ENCODE measurements around the gene OTOP2.
"Not testable (repeated sequence)": the region's sequence is repeated elsewhere in the genome, so short reads cannot be mapped to it uniquely, and the experiment has no call there.

The OTOP2 gene

DNA sequence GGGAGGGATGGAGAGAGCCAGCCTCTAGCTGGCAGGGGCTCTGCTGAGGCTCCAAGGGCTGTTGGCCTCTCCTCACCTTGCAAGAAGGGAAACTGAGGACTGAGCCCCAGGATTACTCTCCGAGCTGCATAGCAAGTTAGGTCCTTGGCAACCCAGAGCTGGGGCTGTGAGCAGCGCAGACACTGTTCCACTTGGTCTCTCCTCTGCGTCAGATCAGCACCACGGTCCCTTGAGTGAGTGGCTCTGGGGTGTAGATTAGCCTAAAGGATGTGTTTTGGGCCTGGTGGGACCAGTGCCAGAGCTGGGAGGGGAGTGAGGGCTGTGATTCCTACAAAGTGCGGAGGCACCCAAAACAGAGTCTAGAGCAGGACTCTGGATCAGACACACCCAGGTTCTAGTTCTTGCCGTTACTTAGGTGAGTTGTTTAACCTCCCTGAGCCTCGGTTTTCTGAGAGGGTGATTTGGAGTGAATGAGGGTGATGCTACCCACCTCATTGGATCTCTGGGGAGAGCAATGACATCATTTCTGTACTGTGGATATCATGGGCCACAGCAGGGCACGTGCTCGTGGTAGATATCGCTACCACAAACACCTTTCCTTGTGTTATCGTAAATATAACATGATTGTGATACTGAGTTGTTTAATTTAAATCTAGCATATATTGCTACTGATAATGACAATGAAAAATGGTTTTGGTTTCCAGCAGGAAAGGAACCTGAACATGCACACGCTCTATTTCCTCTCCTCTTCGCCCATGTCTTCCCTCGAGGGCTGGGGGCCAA is 22.5 kb upstream of the OTOP2 start:
- in situ Hi-C loops (cut with HindIII; ENCODE audit: low sequenced_read_pairs), result no loop called here

DNA sequence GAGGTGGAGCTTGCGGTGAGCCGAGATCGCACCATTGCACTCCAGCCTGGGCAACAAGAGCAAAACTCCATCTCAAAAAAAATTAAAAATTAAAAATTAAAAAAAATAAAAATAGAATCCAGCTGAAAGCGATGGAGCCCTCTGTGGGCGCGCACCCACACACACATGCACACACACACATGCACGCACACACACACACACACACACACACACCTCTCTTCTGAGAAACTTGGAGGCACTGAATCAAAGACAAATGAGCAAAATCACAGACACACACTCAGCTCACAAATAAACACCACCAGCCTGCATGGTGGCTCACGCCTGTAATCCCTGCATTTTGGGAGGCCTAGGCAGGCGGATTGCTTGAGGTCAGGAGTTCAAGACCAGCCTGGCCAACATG is 21.0 kb upstream of the OTOP2 start:
- in situ Hi-C loops (cut with HindIII; ENCODE audit: low sequenced_read_pairs), result no loop called here

DNA sequence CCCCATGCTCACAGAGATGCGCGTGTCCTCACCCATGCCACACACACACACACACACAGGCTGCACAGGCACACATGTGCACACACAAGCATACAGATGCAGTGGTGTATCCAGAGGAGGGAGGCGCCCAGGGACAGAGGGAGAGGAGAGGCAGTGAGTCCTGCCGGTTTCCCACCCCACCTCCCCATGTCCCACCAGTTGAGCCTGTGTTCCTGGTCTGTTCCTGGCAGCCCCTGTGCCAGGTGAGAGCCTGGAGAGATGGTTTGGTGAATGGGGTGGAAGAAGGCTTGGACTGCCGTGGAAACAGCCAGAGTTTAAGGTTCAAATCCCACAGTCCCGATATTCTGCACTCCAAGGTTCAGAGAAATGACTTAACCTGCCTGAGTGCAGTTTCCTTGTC is 20.4 kb upstream of the OTOP2 start:
- in situ Hi-C loops (cut with HindIII; ENCODE audit: low sequenced_read_pairs), result no loop called here

DNA sequence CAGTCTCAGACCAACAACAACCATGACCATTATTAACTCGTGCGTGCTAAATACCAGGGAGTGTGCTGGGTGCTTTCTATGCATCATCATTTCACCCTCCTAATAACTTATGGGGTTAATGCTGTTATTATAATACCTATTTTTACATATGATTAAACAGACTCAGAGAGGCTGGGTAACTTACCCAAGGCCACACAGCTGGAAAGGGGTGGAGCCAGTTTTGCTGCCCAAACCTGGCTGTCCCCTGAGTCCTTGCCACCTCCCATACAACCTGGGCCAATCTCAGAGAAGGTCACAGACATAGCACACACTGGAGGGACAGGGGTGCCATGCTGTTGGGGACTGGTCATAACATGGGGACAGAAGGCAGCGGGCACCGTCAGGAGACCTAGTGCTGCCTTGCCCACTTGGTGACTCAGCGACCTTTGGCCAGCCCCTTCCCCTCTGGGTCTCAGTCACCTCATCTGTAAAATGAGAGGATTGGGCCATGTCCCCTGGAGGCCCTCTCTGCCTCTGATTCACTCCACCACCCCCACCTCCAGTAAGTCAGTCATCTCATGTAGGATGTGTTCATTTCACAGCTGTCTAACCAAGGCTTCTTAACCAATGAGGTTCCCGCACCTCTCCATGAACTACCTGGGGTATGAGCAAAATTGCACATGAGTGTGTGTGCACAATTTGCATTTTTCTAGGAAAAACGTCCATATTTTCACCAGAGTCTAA is 19.2 kb upstream of the OTOP2 start:
- in situ Hi-C loops (cut with HindIII; ENCODE audit: low sequenced_read_pairs), result no loop called here

DNA sequence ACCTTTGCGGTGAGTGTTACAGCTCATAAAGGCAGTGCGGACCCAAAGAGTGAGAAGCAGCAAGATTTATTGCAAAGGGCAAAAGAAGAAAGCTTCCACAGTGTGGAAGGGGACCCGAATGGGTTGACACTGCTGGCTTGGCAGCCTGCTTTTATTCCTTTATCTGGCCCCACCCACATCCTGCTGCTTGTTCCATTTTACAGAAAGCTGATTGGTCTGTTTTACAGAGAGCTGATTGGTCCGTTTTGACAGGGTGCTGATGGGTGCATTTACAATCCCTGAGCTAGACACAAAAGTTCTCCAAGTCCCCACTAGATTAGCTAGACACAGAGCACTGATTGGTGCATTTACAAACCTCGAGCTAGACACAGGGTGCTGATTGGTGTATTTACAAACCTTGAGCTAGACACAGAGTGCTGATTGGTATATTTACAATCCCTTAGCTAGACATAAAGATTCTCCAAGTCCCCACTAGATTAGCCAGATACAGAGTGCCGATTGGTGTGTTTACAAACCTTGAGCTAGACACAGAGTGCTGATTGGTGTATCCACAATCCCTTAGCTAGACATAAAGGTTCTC is 17.8 kb upstream of the OTOP2 start:
- in situ Hi-C loops (cut with HindIII; ENCODE audit: low sequenced_read_pairs), result not testable (repeated sequence)

DNA sequence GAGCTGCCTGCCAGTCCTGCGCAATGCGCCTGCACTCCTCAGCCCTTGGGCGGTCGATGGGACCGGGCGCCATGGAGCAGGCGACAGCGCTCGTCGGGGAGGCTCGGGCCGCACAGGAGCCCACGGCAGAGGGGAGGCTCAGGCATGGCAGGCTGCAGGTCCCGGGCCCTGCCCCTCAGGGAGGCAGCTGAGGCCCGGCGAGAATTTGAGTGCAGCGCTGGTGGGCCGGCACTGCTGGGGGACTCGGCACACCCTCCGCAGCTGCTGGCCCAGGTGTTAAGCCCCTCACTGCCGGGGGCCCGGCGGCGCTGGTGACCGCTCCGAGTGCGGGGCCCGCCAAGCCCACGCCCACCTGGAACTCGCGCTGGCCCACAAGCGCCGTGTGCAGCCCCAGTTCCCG is 17.1 kb upstream of the OTOP2 start:
- in situ Hi-C loops (cut with HindIII; ENCODE audit: low sequenced_read_pairs), result no loop called here

DNA sequence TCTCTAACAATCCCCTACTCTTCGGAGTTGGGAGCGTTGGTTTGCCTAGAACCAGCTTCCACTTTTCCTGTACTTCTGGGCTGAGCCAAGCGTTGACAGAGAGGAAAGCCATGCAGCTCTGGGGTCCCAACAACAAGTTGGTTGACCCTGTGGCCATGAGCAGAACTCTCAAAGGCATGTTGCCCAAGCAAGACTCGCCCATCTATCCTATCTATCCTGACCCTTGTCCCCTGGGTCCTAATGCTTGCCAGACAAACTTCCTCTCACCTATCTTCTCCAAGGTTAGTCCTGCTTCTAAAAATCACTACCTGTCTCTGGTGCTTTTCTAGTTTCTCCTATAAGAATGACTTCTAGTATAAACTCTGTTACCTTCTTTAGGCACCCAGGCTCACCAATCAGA is 15.0 kb upstream of the OTOP2 start:
- in situ Hi-C loops (cut with HindIII; ENCODE audit: low sequenced_read_pairs), result not testable (repeated sequence)

DNA sequence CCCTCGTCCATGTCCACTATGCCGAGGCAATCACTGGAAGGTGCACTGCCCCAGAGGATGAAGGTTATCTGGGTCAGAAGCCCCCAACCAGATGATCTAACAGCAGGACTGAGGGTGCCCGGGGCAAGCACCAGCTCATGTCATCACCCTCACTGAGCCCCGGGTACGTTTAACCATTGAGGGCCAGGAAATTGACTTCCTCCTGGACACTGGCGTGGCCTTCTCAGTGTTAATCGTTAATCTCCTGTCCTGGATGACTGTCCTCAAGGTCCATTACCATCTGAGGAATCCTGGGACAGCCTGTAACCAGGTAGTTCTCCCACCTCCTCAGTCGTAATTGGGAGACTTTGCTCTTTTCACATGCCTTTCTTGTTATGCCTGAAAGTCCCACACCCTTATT is 12.7 kb upstream of the OTOP2 start:
- in situ Hi-C loops (cut with HindIII; ENCODE audit: low sequenced_read_pairs), result not testable (repeated sequence)

DNA sequence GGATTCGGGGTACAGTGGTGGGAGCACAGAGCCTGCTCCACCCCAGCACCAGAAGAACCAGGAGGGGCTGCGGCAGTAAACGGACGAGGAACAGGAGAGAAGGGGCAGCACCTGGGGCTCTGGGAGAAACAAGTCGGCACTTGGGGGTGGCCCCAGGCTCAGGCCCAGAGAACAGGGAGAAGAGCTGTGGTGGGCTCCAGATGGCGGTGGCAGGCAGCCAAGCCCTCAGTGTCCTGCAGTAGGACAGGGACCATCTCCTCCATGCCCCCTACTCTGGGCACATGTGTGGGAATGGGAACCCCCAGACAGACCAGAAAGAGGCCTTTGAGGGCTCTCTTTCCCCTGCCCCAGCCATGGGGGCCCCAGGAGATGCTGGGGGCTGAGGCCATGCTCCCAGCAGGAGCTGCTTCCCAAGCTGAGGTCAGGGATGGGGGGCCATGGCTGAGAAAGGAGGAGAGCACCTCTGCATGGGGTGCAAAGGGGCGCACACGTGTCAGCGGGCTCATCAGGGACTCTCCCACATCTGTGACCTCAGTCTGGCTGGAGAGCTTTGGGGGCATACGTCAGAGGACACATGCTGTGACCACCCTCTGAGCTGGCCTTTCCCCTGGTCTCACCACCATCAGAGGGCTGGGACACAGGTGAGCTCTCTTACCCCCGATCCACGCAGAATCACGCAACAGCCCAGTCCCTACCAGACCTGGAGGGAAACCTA is 7.8 kb upstream of the OTOP2 start:
- in situ Hi-C loops (cut with HindIII; ENCODE audit: low sequenced_read_pairs), result no loop called here

DNA sequence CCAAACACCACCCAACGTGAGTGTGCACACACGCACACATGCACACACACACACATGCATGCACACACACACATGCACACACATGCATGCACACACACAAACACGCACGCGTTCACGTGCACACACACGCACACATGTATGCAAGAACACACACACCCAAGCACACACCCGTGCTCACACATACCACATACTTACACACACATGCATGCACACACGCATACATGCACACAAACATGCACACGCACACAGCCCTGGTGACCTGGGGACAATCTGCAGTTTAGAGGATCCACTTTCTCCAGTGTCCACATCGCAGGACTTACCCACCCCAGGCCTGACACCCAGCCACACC is 7.2 kb upstream of the OTOP2 start:
- in situ Hi-C loops (cut with HindIII; ENCODE audit: low sequenced_read_pairs), result no loop called here

DNA sequence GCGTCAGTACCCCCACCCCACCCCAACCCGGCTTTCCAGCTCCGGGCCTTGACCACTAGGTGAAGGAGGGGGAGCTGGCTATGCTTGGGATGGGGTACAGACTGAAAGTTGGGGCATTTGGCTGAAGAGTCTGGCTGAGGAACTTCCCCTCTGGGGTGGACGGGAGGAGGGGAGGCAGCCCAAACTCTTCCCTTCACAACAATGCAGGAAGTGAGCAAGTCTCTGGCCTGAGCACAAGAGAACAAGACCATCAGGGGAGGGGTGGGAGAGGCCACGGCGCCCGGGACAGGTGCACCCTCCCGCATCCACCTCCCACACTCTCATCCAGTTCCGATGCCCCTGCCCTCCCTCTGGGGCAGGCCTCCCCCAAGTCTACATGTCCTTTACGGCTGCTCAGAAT is 6.6 kb upstream of the OTOP2 start:
- in situ Hi-C loops (cut with HindIII; ENCODE audit: low sequenced_read_pairs), result no loop called here

DNA sequence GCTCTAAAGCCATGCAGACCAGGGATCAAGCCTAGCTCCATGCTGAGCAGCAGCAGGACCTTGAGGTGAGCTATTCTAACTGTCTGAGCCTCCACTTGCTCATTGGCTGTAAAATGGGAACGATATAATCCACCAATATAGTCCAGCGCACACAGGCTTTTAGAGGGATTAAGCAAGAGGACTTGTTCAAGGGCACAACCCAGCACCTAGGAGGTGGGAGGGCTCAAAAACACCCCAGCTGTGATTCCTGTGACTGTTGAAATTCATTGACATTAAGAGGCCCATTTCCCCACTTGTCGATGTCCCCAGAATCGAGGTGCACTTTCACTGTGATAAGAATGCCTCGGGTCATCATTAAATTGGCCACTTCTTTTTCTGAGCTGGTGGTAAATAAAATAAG is 5.2 kb upstream of the OTOP2 start:
- in situ Hi-C loops (cut with HindIII; ENCODE audit: low sequenced_read_pairs), result no loop called here

DNA sequence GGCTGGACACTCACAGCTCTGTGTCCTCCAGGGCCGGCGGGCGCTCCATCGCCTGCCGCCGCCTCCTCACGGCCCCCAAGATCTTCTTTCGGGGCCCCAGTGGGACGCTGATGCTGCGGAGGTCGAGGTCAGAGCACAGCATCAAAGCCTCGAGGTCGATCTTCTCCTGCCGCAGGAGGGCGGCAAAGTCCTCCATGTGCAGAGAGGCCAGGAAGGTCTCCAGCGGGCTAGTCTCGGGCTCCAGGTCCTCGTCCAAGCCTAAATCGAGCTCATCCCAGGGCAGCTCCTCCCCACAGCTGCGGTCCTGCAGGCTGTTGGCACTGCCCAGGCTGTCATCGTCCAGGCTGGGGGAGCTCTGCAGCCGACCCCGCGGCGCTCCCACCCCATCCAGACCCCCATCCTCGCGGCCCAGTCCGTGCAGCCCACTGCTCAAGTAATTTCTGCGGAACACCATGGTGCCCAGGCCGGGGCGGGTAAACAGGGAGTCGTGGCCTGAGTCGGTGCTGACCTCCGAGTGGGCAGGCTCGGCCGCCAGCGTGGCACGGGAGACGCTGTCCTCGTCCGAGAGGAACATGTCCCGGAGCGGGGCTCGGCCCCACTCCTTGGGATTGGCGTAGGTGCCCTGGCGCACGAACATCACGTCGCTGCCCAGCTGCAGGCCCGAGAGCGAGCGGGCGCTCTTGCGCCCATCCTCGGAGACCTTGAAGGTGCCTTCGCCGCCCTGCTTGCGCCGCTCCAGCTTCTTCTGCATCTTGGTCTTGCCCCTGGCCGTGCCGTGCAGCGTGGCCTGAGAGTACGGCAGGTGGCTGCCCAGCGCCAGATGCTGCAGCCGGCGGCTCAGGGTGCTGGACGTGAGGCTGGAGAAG is 4.4 kb upstream of the OTOP2 start:
- in situ Hi-C loops (cut with HindIII; ENCODE audit: low sequenced_read_pairs), result no loop called here

DNA sequence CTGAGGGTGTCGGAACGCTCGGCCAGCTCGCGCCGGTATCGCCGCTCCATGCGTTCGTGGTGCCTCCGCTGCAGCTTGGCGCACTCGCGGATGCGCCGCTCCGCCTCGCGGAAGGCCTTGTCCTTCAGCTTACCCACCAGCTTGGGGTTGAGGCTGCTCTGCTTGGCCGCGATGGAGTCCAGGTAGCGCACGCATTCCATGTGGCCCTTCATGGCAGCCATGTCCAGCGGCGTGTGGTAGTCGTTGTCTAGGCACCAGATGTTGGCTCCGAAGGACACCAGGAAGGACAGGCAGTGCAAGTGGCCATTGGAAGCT is 3.8 kb upstream of the OTOP2 start:
- in situ Hi-C loops (cut with HindIII; ENCODE audit: low sequenced_read_pairs), result no loop called here

DNA sequence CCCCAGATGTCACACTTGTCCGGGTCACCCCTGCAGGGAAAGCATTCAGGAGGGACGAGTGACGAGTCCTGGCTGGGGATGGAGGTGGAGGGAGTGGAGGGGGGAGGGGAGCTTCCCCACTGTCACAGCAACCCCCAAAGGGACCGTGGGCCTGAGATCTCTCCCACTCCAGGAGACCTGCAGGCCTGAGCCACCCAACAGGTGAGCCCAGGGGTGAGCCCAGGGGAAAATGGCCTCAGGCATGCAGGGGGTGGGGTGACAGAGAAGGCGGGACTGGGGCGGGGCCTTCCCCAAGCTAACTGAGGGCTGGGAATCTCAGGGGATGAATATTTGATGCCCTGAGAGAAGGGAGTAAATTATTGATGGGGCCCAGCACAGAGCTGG is 3.4 kb upstream of the OTOP2 start:
- in situ Hi-C loops (cut with HindIII; ENCODE audit: low sequenced_read_pairs), result no loop called here

DNA sequence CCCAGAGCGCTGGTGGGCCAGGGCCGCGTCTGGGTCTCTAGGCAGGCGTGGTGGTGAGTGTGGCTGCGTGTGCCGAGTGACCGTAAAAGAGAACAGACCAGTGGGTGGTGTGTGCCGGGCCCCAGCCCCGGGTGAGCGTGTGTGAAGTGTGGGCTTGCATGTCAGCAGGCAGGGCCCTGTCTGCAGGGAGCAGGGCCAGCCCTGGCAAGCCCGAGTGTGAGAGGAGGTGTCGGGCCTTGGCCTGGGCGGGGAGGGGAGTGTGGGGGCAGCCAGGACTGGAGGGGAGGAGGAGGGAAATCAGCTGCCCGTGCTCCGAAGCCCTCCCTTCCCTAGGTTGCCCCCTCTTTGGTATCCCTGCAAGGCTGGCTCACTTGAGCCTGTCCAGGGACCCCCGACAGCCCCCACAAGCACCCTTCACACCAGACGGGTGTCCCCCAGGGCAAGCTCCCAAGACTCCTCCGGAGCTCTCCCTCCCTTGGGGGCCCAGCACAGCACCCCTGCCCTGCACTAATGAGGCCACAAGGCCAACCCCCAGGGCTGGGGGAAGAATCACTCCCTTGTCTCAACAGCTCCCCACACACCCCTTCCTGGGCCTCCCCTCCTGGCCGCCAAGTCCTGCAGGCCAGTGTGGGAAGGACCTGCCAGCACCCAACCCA is 2.9 kb upstream of the OTOP2 start:
- in situ Hi-C loops (cut with HindIII; ENCODE audit: low sequenced_read_pairs), result no loop called here

DNA sequence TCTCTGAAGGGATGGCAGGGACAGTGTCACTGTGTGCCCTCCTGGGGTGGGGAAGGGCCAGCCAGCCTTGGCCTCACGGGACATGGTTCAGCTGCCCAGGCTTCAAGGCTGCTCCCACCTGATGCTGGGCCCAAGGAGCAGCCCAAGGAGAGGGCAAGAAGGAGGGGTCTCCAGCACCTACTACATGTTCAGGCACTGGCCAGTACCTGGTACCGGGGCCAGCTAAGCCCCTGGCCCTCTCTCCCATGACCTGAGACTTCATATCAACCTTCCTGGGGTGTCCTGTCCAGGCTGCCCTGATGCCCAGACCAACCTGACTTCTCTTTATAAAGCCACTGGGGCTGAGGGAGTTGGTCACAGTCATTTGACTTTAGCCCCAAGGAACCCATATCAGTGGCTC is 2.3 kb upstream of the OTOP2 start:
- in situ Hi-C loops (cut with HindIII; ENCODE audit: low sequenced_read_pairs), result no loop called here

DNA sequence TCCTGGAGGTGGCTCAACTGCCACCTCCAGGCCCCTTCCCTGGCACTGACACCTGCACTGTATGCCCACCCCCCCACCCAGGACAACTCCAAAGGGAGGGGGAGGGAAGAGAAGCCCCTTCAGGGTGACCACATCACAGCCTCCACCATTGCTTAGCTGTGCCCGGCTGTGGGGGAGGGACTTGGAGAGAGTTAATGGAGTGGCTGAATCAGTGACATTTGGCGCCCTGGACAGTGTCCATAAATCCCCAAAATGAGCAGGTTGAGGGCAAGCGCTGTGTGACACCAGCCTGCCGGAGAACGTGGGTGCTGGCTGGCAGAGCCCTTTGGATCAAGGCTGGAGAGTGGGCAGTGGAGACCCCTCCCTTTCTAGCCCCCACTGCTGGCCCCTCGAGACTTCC is 1.9 kb upstream of the OTOP2 start:
- in situ Hi-C loops (cut with HindIII; ENCODE audit: low sequenced_read_pairs), result no loop called here

DNA sequence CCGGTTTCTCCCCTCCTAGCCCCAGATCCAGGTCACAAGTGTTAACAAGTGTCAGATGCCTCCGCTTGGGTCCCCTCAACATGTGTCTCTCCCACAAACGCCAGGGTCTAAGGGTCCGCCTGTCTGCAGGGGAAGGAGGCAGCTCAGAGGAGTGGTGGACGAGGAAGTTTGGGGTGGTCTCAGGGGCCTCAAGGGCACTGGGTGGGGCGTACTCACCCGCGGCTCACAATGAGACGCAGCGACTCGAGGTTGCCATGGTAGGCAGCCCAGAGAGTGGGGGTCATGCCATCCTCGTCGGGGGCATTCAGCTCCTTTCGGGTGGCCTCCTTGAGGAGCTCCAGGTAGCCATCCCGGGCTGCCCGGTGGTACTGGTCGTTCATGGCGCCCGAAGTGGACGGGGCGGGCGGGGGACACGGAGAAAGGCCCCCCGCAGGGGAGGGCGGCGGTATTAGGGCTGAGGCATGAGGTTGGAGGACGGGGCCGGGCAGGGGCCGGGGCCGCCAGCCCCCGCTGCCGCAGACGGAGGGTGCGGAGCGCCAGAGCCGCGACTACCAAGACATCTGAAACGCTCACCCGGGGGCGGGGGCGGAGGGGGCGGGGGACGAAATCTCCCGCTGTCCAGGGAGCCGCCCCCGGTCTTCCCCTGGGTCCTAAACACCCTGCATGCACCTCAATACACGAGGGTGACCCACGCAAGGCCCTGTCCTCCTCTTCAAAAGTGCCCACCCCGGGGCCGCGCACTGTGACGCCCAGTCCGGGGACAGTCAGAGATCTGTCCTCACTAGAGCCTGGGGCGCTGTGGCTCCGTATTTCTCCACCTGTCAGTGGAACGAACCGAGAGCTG is 1.2 kb upstream of the OTOP2 start, which contains the start of gene USH1G:
Gene USH1G, minus strand, starts transcription at position 562 of the 844 bp plus-strand sequence. Its CDS starts 182 bp downstream, at position 380.
- in situ Hi-C loops (cut with HindIII; ENCODE audit: low sequenced_read_pairs), result no loop called here

Measured in DLD1 (cell line).